Omental fat pad (tissue), 4 donors: ENCODE data around the gene OR6X1. TPM values are rescaled to one million over a fixed set of nuclear protein-coding genes. Genes with fewer than 3 reads are reported as not detected.
"Not testable (repeated sequence)": the region's sequence is repeated elsewhere in the genome, so short reads cannot be mapped to it uniquely, and the experiment has no call there.

ENCODE experiments used
- ATAC-seq: fragments of 150-250 bp; one replicate; pipeline ENCODE4 v1.9.1; 2016; ENCODE audit warnings: mild to moderate bottlenecking, moderate library complexity; ENCODE audit not compliant: low FRiP score
- DNase-seq: peaks from one replicate; pipeline ENCODE4 v3.0.0-alpha.2; 2019; ENCODE audit warnings: low spot score
- CTCF ChIP-seq, 3 donors: fragments of 450-650 bp; IDR thresholded peaks; one replicate each; pipeline ENCODE4 v1.5.1; 2016 to 2017; ENCODE audit warnings: antibody characterized with exemption in 3 of 3, mild to moderate bottlenecking in 3 of 3, moderate library complexity in 2 of 3
- total RNA-seq, 4 donors: library from RNA; depleted of rRNA; stranded (reverse); fragments of >200 nt; gene quantifications; one replicate each; pipeline ENCODE4 v1.1.0, GENCODE V29; 2016

The OR6X1 gene
- total RNA-seq, 4 donors from 2014 or later = not detected

GRCh38 chr11:123729602-123730001, 24.7 kb downstream of the OR6X1 start:
- DNase-seq = no peak
- TF ChIP-seq CTCF (IDR thresholded peaks at IDR 0.05) = no peak
- no peak for ATAC-seq

GRCh38 chr11:123725995-123726655, 28.2 kb downstream of the OR6X1 start:
- no peak for TF ChIP-seq CTCF (IDR thresholded peaks at IDR 0.05)
- no peak for ATAC-seq
- DNase-seq = no peak

GRCh38 chr11:123719452-123719851, 34.9 kb downstream of the OR6X1 start:
- DNase-seq (no peak), ATAC-seq (no peak)
- no peak for TF ChIP-seq CTCF (IDR thresholded peaks at IDR 0.05)

GRCh38 chr11:123718469-123718868, 35.8 kb downstream of the OR6X1 start:
- DNase-seq = no peak

GRCh38 chr11:123718063-123718462, 36.3 kb downstream of the OR6X1 start:
- TF ChIP-seq CTCF (IDR thresholded peaks at IDR 0.05) = no peak
- ATAC-seq (no peak), DNase-seq (no peak)

More at GRCh38 chr11:123718469-123718868, 35.8 kb downstream of the OR6X1 start:
- ATAC-seq = no peak
- TF ChIP-seq CTCF (IDR thresholded peaks at IDR 0.05) = no peak

GRCh38 chr11:123712627-123713026, 41.7 kb downstream of the OR6X1 start:
- ATAC-seq, DNase-seq: not testable (repeated sequence)

GRCh38 chr11:123707606-123708205, 46.6 kb downstream of the OR6X1 start:
- DNase-seq = no peak
- no peak for TF ChIP-seq CTCF (IDR thresholded peaks at IDR 0.05)
- no peak for ATAC-seq
